Cardiac fibroblast (primary cell): ENCODE results near the gene FAM78A.

Experiments used
- DNase-seq, 2 donors: peaks; one replicate each; pipeline versions ENCODE4 v3.0.0 to v3.0.0-alpha.2; 2010; ENCODE audit warnings: low read depth in 2 of 2
- H3K4me3 ChIP-seq, 2 donors: replicated peaks in 1 of 2; 1 replicate in 1 of 2; 2 replicates in 1 of 2; pipeline ENCODE4 v1.5.1; 2011; ENCODE audit warnings: low read depth in 2 of 2, low read length in 2 of 2, mild to moderate bottlenecking in 2 of 2, moderate library complexity in 1 of 2
- CTCF ChIP-seq: IDR thresholded peaks from one replicate; pipeline ENCODE4 v1.5.1; 2011; ENCODE audit warnings: low read depth, mild to moderate bottlenecking, low read length, inconsistent platforms

The FAM78A gene

GRCh38 chr9:131276094-131276888, at the start of gene FAM78A:
Gene FAM78A, minus strand, starts transcription at chr9:131276510. Its CDS starts 331 bp downstream, at chr9:131276179.
- DNase-seq = peak in 1 of 2 donors; percentile 19
- peak within 1 kb of the TSS; percentile 15 to 41 for H3K4me3 ChIP-seq
- TF ChIP-seq CTCF = no peak

GRCh38 chr9:131324736-131325679, 48.7 kb upstream of the FAM78A start:
- H3K4me3 ChIP-seq = no peak overlapping the region
- no peak for DNase-seq
- TF ChIP-seq CTCF = no peak

GRCh38 chr9:131323629-131324028, 47.3 kb upstream of the FAM78A start:
- TF ChIP-seq CTCF = no peak
- DNase-seq = no peak
- H3K4me3 ChIP-seq = no peak overlapping the region

GRCh38 chr9:131320031-131320685, 43.8 kb upstream of the FAM78A start:
- no peak overlapping the region for H3K4me3 ChIP-seq
- DNase-seq = peak in 1 of 2 donors; percentile 29
- no peak for TF ChIP-seq CTCF

GRCh38 chr9:131319486-131319885, 43.2 kb upstream of the FAM78A start:
- no peak overlapping the region for H3K4me3 ChIP-seq
- no peak for TF ChIP-seq CTCF
- no peak for DNase-seq

- DNase-seq = no peak
- no peak for TF ChIP-seq CTCF
- H3K4me3 ChIP-seq = no peak overlapping the region
Observed at GRCh38 chr9:131318231-131319085, 42.1 kb upstream of the FAM78A start.
